ENCODE data around the gene KLF12.

The KLF12 gene

GRCh38 chr13:74134221-74134776 lies at the start of gene KLF12:
TSS of gene KLF12 (minus strand) at chr13:74134404.
- DNase-seq: peak; percentile 65

- no peak for DNase-seq
Observed at GRCh38 chr13:74182491-74182890, 48.3 kb upstream of the KLF12 start.

- no peak for DNase-seq
Observed at GRCh38 chr13:74174810-74175209, 40.6 kb upstream of the KLF12 start.

- DNase-seq: no peak
Observed at GRCh38 chr13:74173822-74174221, 39.6 kb upstream of the KLF12 start.

- DNase-seq: no peak
Observed at GRCh38 chr13:74171641-74172040, 37.4 kb upstream of the KLF12 start.

- DNase-seq: no peak
Observed at GRCh38 chr13:74169676-74170075, 35.5 kb upstream of the KLF12 start.

GRCh38 chr13:74168263-74168675 lies 34.1 kb upstream of the KLF12 start:
- no peak for DNase-seq

- DNase-seq: no peak
Observed at GRCh38 chr13:74166261-74167004, 32.2 kb upstream of the KLF12 start.

GRCh38 chr13:74162782-74163181 lies 28.6 kb upstream of the KLF12 start:
- DNase-seq: no peak

- no peak for DNase-seq
Observed at GRCh38 chr13:74162135-74162534, 27.9 kb upstream of the KLF12 start.

- no peak for DNase-seq
Observed at GRCh38 chr13:74158571-74159352, 24.6 kb upstream of the KLF12 start.

GRCh38 chr13:74158028-74158427 lies 23.8 kb upstream of the KLF12 start:
- DNase-seq: no peak

GRCh38 chr13:74154981-74155380 lies 20.8 kb upstream of the KLF12 start:
- no peak for DNase-seq

- DNase-seq: no peak
Observed at GRCh38 chr13:74153316-74153715, 19.1 kb upstream of the KLF12 start.

- DNase-seq: no peak
Observed at GRCh38 chr13:74151859-74152258, 17.7 kb upstream of the KLF12 start.

- no peak for DNase-seq
Observed at GRCh38 chr13:74148352-74148751, 14.1 kb upstream of the KLF12 start.

- no peak for DNase-seq
Observed at GRCh38 chr13:74145249-74145975, 11.2 kb upstream of the KLF12 start.

GRCh38 chr13:74144269-74144668 lies 10.1 kb upstream of the KLF12 start:
- DNase-seq: no peak

GRCh38 chr13:74142257-74142656 lies 8.1 kb upstream of the KLF12 start:
- DNase-seq: no peak

- no peak for DNase-seq
Observed at GRCh38 chr13:74138241-74138640, 4.0 kb upstream of the KLF12 start.

- peak; percentile 56 for DNase-seq
Observed at GRCh38 chr13:74136084-74136658, 2.0 kb upstream of the KLF12 start.

- DNase-seq: peak; percentile 67
Observed at GRCh38 chr13:74135326-74136083, 1.3 kb upstream of the KLF12 start.
